ENCODE results near the gene SPATA21.
"Not testable (repeated sequence)": the region's sequence is repeated elsewhere in the genome, so short reads cannot be mapped to it uniquely, and the experiment has no call there.

The SPATA21 gene

GRCh38 chr1:16376971-16377370, 60.3 kb downstream of the SPATA21 start:
- no peak for DNase-seq

- no peak for DNase-seq
Measured at GRCh38 chr1:16375521-16376340, 61.5 kb downstream of the SPATA21 start.

GRCh38 chr1:16374266-16374665, 63.0 kb downstream of the SPATA21 start:
- DNase-seq = no peak

GRCh38 chr1:16372535-16373285, 64.5 kb downstream of the SPATA21 start:
- no peak for DNase-seq

GRCh38 chr1:16371725-16372124, 65.5 kb downstream of the SPATA21 start:
- DNase-seq = no peak

- DNase-seq = no peak
Measured at GRCh38 chr1:16369821-16370220, 67.4 kb downstream of the SPATA21 start.

GRCh38 chr1:16367968-16368890, 69.0 kb downstream of the SPATA21 start:
- no peak for DNase-seq

GRCh38 chr1:16367258-16367967, 69.8 kb downstream of the SPATA21 start:
- peak; percentile 85 for DNase-seq

- peak; percentile 95 for DNase-seq
Measured at GRCh38 chr1:16366722-16367257, 70.4 kb downstream of the SPATA21 start, which contains the start of gene SZRD1. Gene SZRD1 (plus strand): TSS chr1:16367242. CDS start chr1:16367258, 16 bp downstream.

- DNase-seq = not testable (repeated sequence)
Measured at GRCh38 chr1:16365146-16365498, 72.1 kb downstream of the SPATA21 start.

- no peak for DNase-seq
Measured at GRCh38 chr1:16356867-16357266, 80.4 kb downstream of the SPATA21 start.

- DNase-seq = no peak
Measured at GRCh38 chr1:16354619-16355018, 82.6 kb downstream of the SPATA21 start.

- DNase-seq = no peak
Measured at GRCh38 chr1:16352842-16353535, 84.2 kb downstream of the SPATA21 start.

- peak; percentile 93 for DNase-seq
Measured at GRCh38 chr1:16351994-16352841, 85.0 kb downstream of the SPATA21 start, which contains the start of gene FBXO42. Gene FBXO42 (minus strand): TSS chr1:16352480. CDS start chr1:16315418, 37,062 bp downstream.

- no peak for DNase-seq
Measured at GRCh38 chr1:16351456-16351993, 85.7 kb downstream of the SPATA21 start.

- no peak for DNase-seq
Measured at GRCh38 chr1:16349847-16350406, 87.3 kb downstream of the SPATA21 start.

Data from CD4-positive, alpha-beta T cell treated with Interleukin-17A for 4 hours (primary cell).